Ishikawa (cell line): Measurements from ENCODE around the gene HOXC5.

Source experiments
- CEBPB ChIP-seq: IDR thresholded peaks from 2 replicates; pipeline ENCODE4 v1.6.1; 2012
- EP300 ChIP-seq: IDR thresholded peaks from 2 replicates; pipeline ENCODE4 v1.6.1; 2012; ENCODE audit warnings: borderline replicate concordance
- FOXM1 ChIP-seq: IDR thresholded peaks from 2 replicates; pipeline ENCODE4 v1.6.1; 2012; ENCODE audit warnings: low read depth, borderline replicate concordance
- MAX ChIP-seq: IDR thresholded peaks from 2 replicates; pipeline ENCODE4 v1.6.1; 2012
- RAD21 ChIP-seq: IDR thresholded peaks from 2 replicates; pipeline ENCODE4 v1.6.1; 2012; ENCODE audit warnings: low read depth
- REST ChIP-seq: IDR thresholded peaks from 2 replicates; pipeline ENCODE4 v1.6.1; 2012; ENCODE audit warnings: low read depth, mild to moderate bottlenecking
- TAF1 ChIP-seq: IDR thresholded peaks from 2 replicates; pipeline ENCODE4 v1.6.1; 2012; ENCODE audit warnings: low read depth, mild to moderate bottlenecking
- YY1 ChIP-seq: IDR thresholded peaks from 2 replicates; pipeline ENCODE4 v1.6.1; 2012; ENCODE audit warnings: low read depth

- no peak for TF ChIP-seq REST
- no peak for TF ChIP-seq CEBPB
- TF ChIP-seq RAD21 = no peak
- no peak for TF ChIP-seq YY1
- TF ChIP-seq TAF1 = no peak
- no peak for TF ChIP-seq EP300
- no peak for TF ChIP-seq FOXM1
- no peak for TF ChIP-seq MAX
These were observed 7.8 kb downstream of the HOXC5 start for GRCh38 chr12:54040648-54041047.
